Retinal pigment epithelial cell (primary cell): ENCODE results near the gene GTF3C5.
"Not testable (repeated sequence)": the region's sequence is repeated elsewhere in the genome, so short reads cannot be mapped to it uniquely, and the experiment has no call there.

ENCODE experiments used
- DNase-seq: peaks from one replicate; pipeline ENCODE4 v3.0.0-alpha.2; 2010; ENCODE audit warnings: low read depth
- H3K4me3 ChIP-seq: 2 replicates; pipeline ENCODE4 v1.5.1; 2011; ENCODE audit warnings: mild to moderate bottlenecking, low read length, control low read depth, moderate library complexity
- CTCF ChIP-seq: conservative IDR thresholded peaks from 2 replicates; pipeline ENCODE4 v1.5.1; 2011; ENCODE audit warnings: low read depth, low read length, control low read depth, inconsistent platforms

Gene GTF3C5

GRCh38 chr9:132997591-132997990, 33.2 kb upstream of the GTF3C5 start:
- no peak for TF ChIP-seq CTCF
- no peak overlapping the region for H3K4me3 ChIP-seq
- DNase-seq: no peak

- not testable (repeated sequence) for DNase-seq, H3K4me3 ChIP-seq
These were observed 32.6 kb upstream of the GTF3C5 start for GRCh38 chr9:132998221-132998620.

GRCh38 chr9:132998831-132999635, 31.8 kb upstream of the GTF3C5 start:
- no peak for DNase-seq
- TF ChIP-seq CTCF: no peak

GRCh38 chr9:133002147-133003070, 28.4 kb upstream of the GTF3C5 start:
- TF ChIP-seq CTCF: no peak
- H3K4me3 ChIP-seq: no peak overlapping the region
- no peak for DNase-seq

More at GRCh38 chr9:132998831-132999635, 31.8 kb upstream of the GTF3C5 start:
- H3K4me3 ChIP-seq: no peak overlapping the region

GRCh38 chr9:133003071-133003461, 27.7 kb upstream of the GTF3C5 start:
- no peak overlapping the region for H3K4me3 ChIP-seq
- DNase-seq: no peak
- TF ChIP-seq CTCF: no peak

GRCh38 chr9:133003671-133004090, 27.1 kb upstream of the GTF3C5 start:
- H3K4me3 ChIP-seq: no peak overlapping the region
- no peak for TF ChIP-seq CTCF
- DNase-seq: no peak

- H3K4me3 ChIP-seq: no peak overlapping the region
- no peak for DNase-seq
- TF ChIP-seq CTCF: no peak
These were observed 26.5 kb upstream of the GTF3C5 start for GRCh38 chr9:133004091-133004998.
